GM23248 (cell line): ENCODE measurements around the gene WFDC8.

ENCODE experiments used
- EZH2 ChIP-seq: fragments of 200-600 bp; sonication (generic); IDR thresholded peaks from 2 replicates; pipeline ENCODE4 v1.6.1; 2018; ENCODE audit warnings: antibody characterized with exemption, mild to moderate bottlenecking; ENCODE audit not compliant: insufficient read depth, poor library complexity, severe bottlenecking
- EZH2phosphoT487 ChIP-seq: fragments of 200-600 bp; sonication (generic); IDR thresholded peaks from 2 replicates; pipeline ENCODE4 v1.6.1; 2018; ENCODE audit warnings: antibody characterized with exemption, moderate library complexity, mild to moderate bottlenecking, low read depth; ENCODE audit not compliant: insufficient read depth

DNA sequence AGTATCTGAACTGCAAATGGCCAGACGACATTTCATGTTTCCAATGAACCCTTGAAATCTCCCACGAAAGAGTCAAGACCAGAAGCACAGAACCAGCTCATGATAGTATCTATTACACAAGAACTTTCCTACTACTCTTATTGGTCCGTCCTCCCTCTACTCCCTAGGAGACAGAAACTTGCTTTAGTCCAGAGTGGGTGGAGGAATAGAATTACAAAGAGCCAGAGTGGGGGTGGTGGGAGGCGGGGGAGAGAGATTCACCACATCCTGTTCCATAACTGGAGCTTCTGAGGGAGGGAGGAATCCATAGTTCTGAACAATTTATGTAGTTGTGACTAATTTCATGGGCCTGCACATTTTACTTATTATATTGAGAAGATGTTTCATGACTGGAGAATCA, 32.0 kb upstream of the WFDC8 start:
- TF ChIP-seq EZH2phosphoT487 (no peak), EZH2 (no peak)
